Measurements from ENCODE around the gene USH1G. TPM values are rescaled to one million over a fixed set of nuclear protein-coding genes. Genes with fewer than 3 reads are reported as not detected.
"Not testable (repeated sequence)": the region's sequence is repeated elsewhere in the genome, so short reads cannot be mapped to it uniquely, and the experiment has no call there.

Gene USH1G
- total and polyA plus RNA-seq, 12 donors = not detected

- peak in 3 of 8 donors; percentile 26 to 44 (median 37) for ATAC-seq
- no peak for TF ChIP-seq CTCF (IDR thresholded peaks at IDR 0.05)
- Histone ChIP-seq H3K4me3 (peak overlapping the region in 9 of 10 donors; percentile 58 to 90 (median 76)), H3K27ac (peak overlapping the region; percentile 54 to 86 (median 76)), H3K4me1 (peaks cover 5 to 34% (median 22%) of the 10 kb centered on the region in 9 donors), H3K9me3 (no peaks in the 10 kb centered on the region), H3K27me3 (peaks cover 0 to 51% (median 0%) of the 10 kb centered on the region in 7 donors), H3K36me3 (no peaks in the 10 kb centered on the region)
- WGBS, 2 donors = 48 to 63% methylated on average over 8 of the region's 8 CpGs
- no peak for DNase-seq
- intact Hi-C loops (cut with DNase I) = loop anchor here in 1 of 10 donors (10.0 kb wide), 1 partner anchor 144 kb away; no protein-coding TSS in a partner anchor
Observed at GRCh38 chr17:74971069-74971841, 48.2 kb upstream of the USH1G start.

GRCh38 chr17:74970395-74970794, 47.3 kb upstream of the USH1G start:
- H3K36me3 ChIP-seq = no peaks in the 10 kb centered on the region
- 64 to 74% methylated on average over 3 of the region's 3 CpGs for WGBS, 2 donors
- intact Hi-C loops (cut with DNase I) = loop anchor here in 1 of 10 donors (10.0 kb wide), 1 partner anchor 144 kb away; no protein-coding TSS in a partner anchor
- peak in 1 of 2 donors; percentile 33 for DNase-seq
- no peaks in the 10 kb centered on the region for H3K9me3 ChIP-seq
- ATAC-seq = peak; percentile 37 to 83 (median 68)
- TF ChIP-seq CTCF (IDR thresholded peaks at IDR 0.05) = no peak
- H3K27me3 ChIP-seq = peaks cover 0 to 47% (median 0%) of the 10 kb centered on the region in 7 donors
- peaks cover 5 to 34% (median 22%) of the 10 kb centered on the region in 9 donors for H3K4me1 ChIP-seq
- H3K4me3 ChIP-seq = peak overlapping the region in 8 of 10 donors; percentile 58 to 90 (median 77)
- H3K27ac ChIP-seq = peak overlapping the region; percentile 54 to 86 (median 76)

GRCh38 chr17:74969501-74969900, 46.4 kb upstream of the USH1G start:
- not testable (repeated sequence) for H3K9me3 ChIP-seq, H3K36me3 ChIP-seq, H3K4me3 ChIP-seq, ATAC-seq, DNase-seq
- intact Hi-C loops (cut with DNase I) = loop anchor here in 2 of 10 donors (10.0 kb wide), 2 partner anchors 45 to 235 kb away; partner anchors contain the start of genes MRPL58 (in 1 of the 2) and NUP85 (in 1 of the 2)
- H3K27me3 ChIP-seq = peaks cover 0 to 38% (median 0%) of the 10 kb centered on the region in 7 donors
- peak overlapping the region in 4 of 10 donors; percentile 39 to 86 (median 82) for H3K27ac ChIP-seq
- H3K4me1 ChIP-seq = peaks cover 5 to 34% (median 22%) of the 10 kb centered on the region in 9 donors
- 85 to 92% methylated on average over 5 of the region's 5 CpGs for WGBS, 2 donors

GRCh38 chr17:74968361-74968780, 45.3 kb upstream of the USH1G start:
- Histone ChIP-seq H3K36me3 (no peaks in the 10 kb centered on the region), H3K27me3 (peaks cover 0 to 27% (median 0%) of the 10 kb centered on the region in 7 donors), H3K27ac (no peak overlapping the region), H3K9me3 (no peaks in the 10 kb centered on the region), H3K4me1 (peaks cover 5 to 34% (median 22%) of the 10 kb centered on the region in 9 donors), H3K4me3 (no peak overlapping the region)
- ATAC-seq (no peak), DNase-seq (no peak)
- no peak for TF ChIP-seq CTCF (IDR thresholded peaks at IDR 0.05)
- intact Hi-C loops (cut with DNase I) = loop anchor here in 2 of 10 donors (10.0 kb wide), 2 partner anchors 46 to 236 kb away; partner anchors contain the start of genes MRPL58 (in 1 of the 2) and NUP85 (in 1 of the 2)
- 85 to 87% methylated on average over 5 of the region's 5 CpGs for WGBS, 2 donors

All from heart right ventricle (tissue), 16 donors.